ENCODE results near the gene CRELD2. TPM values are rescaled to one million over a fixed set of nuclear protein-coding genes. Genes with fewer than 3 reads are reported as not detected.

CRELD2 gene
- total RNA-seq, 2 experiments from 2014 or later = 21.2 to 23.3 TPM

- peaks cover 32% of the 10 kb centered on the region for H3K36me3 ChIP-seq (ENCODE audit: insufficient read depth, low read length)
- H3K4me3 ChIP-seq (ENCODE audit: low read length) = peak overlapping the region; percentile 82
- H3K27ac Mint-ChIP-seq = peak overlapping the region; percentile 97
- peak in 10 of 14 experiments; percentile 11 to 67 (median 50) for DNase-seq
- TF ChIP-seq, protein P1, sequence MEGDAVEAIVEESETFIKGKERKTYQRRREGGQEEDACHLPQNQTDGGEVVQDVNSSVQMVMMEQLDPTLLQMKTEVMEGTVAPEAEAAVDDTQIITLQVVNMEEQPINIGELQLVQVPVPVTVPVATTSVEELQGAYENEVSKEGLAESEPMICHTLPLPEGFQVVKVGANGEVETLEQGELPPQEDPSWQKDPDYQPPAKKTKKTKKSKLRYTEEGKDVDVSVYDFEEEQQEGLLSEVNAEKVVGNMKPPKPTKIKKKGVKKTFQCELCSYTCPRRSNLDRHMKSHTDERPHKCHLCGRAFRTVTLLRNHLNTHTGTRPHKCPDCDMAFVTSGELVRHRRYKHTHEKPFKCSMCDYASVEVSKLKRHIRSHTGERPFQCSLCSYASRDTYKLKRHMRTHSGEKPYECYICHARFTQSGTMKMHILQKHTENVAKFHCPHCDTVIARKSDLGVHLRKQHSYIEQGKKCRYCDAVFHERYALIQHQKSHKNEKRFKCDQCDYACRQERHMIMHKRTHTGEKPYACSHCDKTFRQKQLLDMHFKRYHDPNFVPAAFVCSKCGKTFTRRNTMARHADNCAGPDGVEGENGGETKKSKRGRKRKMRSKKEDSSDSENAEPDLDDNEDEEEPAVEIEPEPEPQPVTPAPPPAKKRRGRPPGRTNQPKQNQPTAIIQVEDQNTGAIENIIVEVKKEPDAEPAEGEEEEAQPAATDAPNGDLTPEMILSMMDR (IDR thresholded peaks at IDR 0.05) = no peak
- ATAC-seq (ENCODE audit: poor library complexity) = no peak
- POLR2A ChIA-PET = interaction anchor here (0.7 to 5.9 kb wide), 16 partner anchors 10 to 132 kb away, joined by 3 to 92 read pairs (median 8); partner anchors contain the start of genes ALG12 and CRELD2
- H3K4me1 ChIP-seq (ENCODE audit: insufficient read depth, low read length) = peaks cover 47% of the 10 kb centered on the region
- peak overlapping the region in 1 of 2 donors; percentile 91 for H3K27ac ChIP-seq (ENCODE audit: low read depth in 1 of 2, low read length in 2 of 2)
- no peaks in the 10 kb centered on the region for H3K9me3 Mint-ChIP-seq
- H3K9me3 ChIP-seq (ENCODE audit: control insufficient read depth in 1 of 2, insufficient read depth in 1 of 2, low read length in 2 of 2) = no peaks in the 10 kb centered on the region
- H3K27me3 ChIP-seq (ENCODE audit: control insufficient read depth in 1 of 2, insufficient read depth in 2 of 2, low read length in 2 of 2) = no peaks in the 10 kb centered on the region
- intact Hi-C loops (cut with DNase I, micrococcal nuclease) = loop anchor here in 1 of 2 experiments (5.0 kb wide), 1 partner anchor 34 kb away; no protein-coding TSS in a partner anchor
- H3K27me3 Mint-ChIP-seq = no peaks in the 10 kb centered on the region
- H3K36me3 Mint-ChIP-seq (ENCODE audit: low read depth) = peaks cover 41% of the 10 kb centered on the region
- CTCF ChIA-PET = interaction anchor here (1.3 kb wide), 1 partner anchor 69 kb away, joined by 4 read pairs; no protein-coding TSS in a partner anchor
- peak overlapping the region; percentile 96 for H3K4me3 Mint-ChIP-seq
- peaks cover 19% of the 10 kb centered on the region for H3K4me1 Mint-ChIP-seq (ENCODE audit: low read depth)
Measured at GRCh38 chr22:49961005-49961600, 42.7 kb downstream of the CRELD2 start.

DNA sequence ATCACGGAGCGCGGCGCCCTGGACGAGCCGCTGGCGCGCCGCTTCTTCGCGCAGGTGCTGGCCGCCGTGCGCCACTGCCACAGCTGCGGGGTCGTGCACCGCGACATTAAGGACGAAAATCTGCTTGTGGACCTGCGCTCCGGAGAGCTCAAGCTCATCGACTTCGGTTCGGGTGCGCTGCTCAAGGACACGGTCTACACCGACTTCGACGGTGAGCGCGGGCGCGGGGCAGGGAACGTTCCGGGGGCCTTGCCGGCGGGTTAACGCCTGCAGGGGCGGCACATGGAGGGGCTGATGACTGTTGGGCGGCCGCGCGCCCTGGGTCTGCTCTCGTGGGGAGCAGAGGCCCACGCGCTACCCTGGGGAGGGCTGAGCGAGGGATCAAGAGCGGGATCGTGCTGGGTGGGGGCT is 43.2 kb downstream of the CRELD2 start:
- Histone ChIP-seq H3K9me3 (ENCODE audit: control insufficient read depth in 1 of 2, insufficient read depth in 1 of 2, low read length in 2 of 2) (no peaks in the 10 kb centered on the region), H3K4me3 (ENCODE audit: low read length) (peak overlapping the region; percentile 82), H3K36me3 (ENCODE audit: insufficient read depth, low read length) (peaks cover 32% of the 10 kb centered on the region), H3K27me3 (ENCODE audit: control insufficient read depth in 1 of 2, insufficient read depth in 2 of 2, low read length in 2 of 2) (no peaks in the 10 kb centered on the region), H3K27ac (ENCODE audit: low read depth in 1 of 2, low read length in 2 of 2) (peak overlapping the region; percentile 82 to 91), H3K4me1 (ENCODE audit: insufficient read depth, low read length) (peaks cover 53% of the 10 kb centered on the region)
- Mint-ChIP-seq H3K36me3 (ENCODE audit: low read depth) (peaks cover 44% of the 10 kb centered on the region), H3K4me1 (ENCODE audit: low read depth) (peaks cover 19% of the 10 kb centered on the region), H3K4me3 (peak overlapping the region; percentile 96), H3K27me3 (no peaks in the 10 kb centered on the region), H3K27ac (peak overlapping the region; percentile 97), H3K9me3 (no peaks in the 10 kb centered on the region)
- TF ChIP-seq, protein P1 (IDR thresholded peaks at IDR 0.05) = no peak
- ChIA-PET CTCF (interaction anchor here (1.2 kb wide), 1 partner anchor 31 kb away, joined by 11 read pairs; no protein-coding TSS in a partner anchor), POLR2A (interaction anchor here (0.7 to 5.9 kb wide), 12 partner anchors 9 to 123 kb away, joined by 3 to 92 read pairs (median 8); no protein-coding TSS in a partner anchor)
- no peak for ATAC-seq (ENCODE audit: poor library complexity)
- intact Hi-C loops (cut with DNase I, micrococcal nuclease) = loop anchor here (1.0 to 5.0 kb wide), 3 partner anchors 25 to 69 kb away; no protein-coding TSS in a partner anchor
- peak in 2 of 14 experiments; percentile 21 to 45 for DNase-seq

DNA sequence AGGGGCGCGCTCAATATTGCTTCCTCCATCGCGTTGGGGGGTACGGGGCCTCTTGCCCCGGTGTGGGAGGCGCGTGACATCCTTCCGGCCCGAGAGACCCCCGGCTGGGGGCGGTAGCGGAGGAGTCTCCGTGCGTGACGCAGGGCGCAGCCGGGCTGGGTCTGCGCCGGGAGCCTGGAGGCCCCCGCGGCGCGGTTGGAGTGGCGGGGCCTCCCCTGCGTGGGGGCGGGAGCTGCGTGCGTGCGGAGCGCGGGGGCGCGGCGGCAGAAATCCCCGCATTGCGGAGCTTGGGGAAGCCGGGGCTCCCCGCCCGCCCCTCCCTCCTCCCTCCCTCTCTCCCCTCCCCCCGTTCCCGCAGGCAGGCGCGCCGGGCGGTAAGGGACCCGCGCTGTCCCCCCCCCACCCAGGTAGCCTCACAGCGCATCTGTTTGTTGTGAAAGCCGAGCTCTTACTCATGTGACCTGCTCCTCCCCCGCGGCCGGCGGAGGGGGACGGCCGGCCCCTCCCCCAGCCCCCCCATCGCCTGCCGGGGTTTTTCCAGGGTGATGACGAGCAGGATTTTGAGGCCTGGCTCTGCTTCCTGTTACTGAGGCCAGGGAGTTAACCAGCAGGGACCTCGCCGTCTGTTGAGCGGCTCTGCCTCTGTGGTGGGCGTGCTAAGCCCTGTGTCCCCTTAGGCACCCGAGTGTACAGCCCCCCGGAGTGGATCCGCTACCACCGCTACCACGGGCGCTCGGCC is 43.7 kb downstream of the CRELD2 start:
- Mint-ChIP-seq H3K4me1 (ENCODE audit: low read depth) (peaks cover 20% of the 10 kb centered on the region), H3K27me3 (no peaks in the 10 kb centered on the region), H3K27ac (peak overlapping the region; percentile 97), H3K9me3 (no peaks in the 10 kb centered on the region), H3K36me3 (ENCODE audit: low read depth) (peaks cover 45% of the 10 kb centered on the region), H3K4me3 (peak overlapping the region; percentile 96)
- TF ChIP-seq, protein P1 (IDR thresholded peaks at IDR 0.05) = no peak
- Histone ChIP-seq H3K27ac (ENCODE audit: low read depth in 1 of 2, low read length in 2 of 2) (peak overlapping the region; percentile 91 to 94), H3K36me3 (ENCODE audit: insufficient read depth, low read length) (peaks cover 32% of the 10 kb centered on the region), H3K4me3 (ENCODE audit: low read length) (peak overlapping the region; percentile 82), H3K9me3 (ENCODE audit: control insufficient read depth in 1 of 2, insufficient read depth in 1 of 2, low read length in 2 of 2) (no peaks in the 10 kb centered on the region), H3K4me1 (ENCODE audit: insufficient read depth, low read length) (peaks cover 58% of the 10 kb centered on the region), H3K27me3 (ENCODE audit: control insufficient read depth in 1 of 2, insufficient read depth in 2 of 2, low read length in 2 of 2) (no peaks in the 10 kb centered on the region)
- POLR2A ChIA-PET = interaction anchor here (1.2 to 5.9 kb wide), 10 partner anchors 9 to 124 kb away, joined by 4 to 92 read pairs (median 12); no protein-coding TSS in a partner anchor
- CTCF ChIA-PET = interaction anchor here (1.0 to 1.2 kb wide), 2 partner anchors 31 kb away, joined by 3 to 11 read pairs; no protein-coding TSS in a partner anchor
- intact Hi-C loops (cut with DNase I, micrococcal nuclease) = loop anchor here (1.0 to 5.0 kb wide), 3 partner anchors 26 to 68 kb away; no protein-coding TSS in a partner anchor
- peak; percentile 52 to 96 (median 77) for DNase-seq
- peak; percentile 46 for ATAC-seq (ENCODE audit: poor library complexity)

Data from CD4-positive, alpha-beta T cell (primary cell).